GM18951 (cell line): Measurements from ENCODE around the gene NAV2.
"Not testable (repeated sequence)": the region's sequence is repeated elsewhere in the genome, so short reads cannot be mapped to it uniquely, and the experiment has no call there.

Experiments
- POLR2A ChIP-seq: IDR thresholded peaks from 4 replicates; pipeline ENCODE4 v1.6.1; 2011; ENCODE audit warnings: mild to moderate bottlenecking; ENCODE audit not compliant: insufficient read length, insufficient read depth; ENCODE audit errors: extremely low read depth
- in situ Hi-C: fragments of 300-500 bp; cut with MboI; formaldehyde crosslinking; loops from one replicate; pipeline ENCODE4 v1.12.0; 2022; ENCODE audit warnings: low sequenced_read_pairs, mixed read lengths, inconsistent platforms; ENCODE audit not compliant: unreplicated experiment

The NAV2 gene

DNA sequence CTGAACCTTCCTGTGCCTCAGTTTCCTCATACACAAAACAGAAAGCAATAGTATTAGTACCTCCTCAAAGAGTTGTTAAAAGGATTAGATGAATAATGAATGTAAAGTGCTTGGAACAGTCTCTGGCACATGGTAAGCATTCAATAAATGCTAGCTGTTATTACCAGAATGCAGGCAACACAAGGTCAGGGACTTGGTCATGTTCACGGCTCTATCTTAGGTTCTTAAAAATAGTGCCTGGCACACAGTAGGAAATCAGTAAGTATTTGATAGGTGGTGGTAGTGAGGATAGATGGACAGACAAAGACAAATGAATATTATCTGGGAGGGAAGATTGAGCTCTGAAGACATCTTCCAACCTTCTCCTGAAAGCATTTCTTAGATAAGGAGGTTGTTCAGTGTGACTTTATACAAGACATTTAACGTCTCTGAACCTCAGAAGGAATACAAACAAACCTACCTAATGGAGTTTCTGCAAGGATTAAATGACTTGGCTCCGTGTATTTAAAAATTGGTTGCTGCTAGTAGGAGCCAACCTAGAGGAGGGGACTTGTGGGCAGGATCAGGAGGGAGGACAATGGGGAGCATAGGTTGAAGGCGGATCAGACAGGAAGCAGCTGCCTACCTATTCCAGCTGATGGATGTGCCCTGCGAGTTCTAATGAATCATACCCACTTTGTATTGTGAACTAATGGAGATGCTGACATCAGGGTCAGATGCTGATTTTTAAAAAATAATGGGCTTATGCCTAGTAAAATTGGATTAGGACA lies 353.6 kb downstream of the NAV2 start:
- TF ChIP-seq POLR2A = no peak
- in situ Hi-C loops = no loop called here

DNA sequence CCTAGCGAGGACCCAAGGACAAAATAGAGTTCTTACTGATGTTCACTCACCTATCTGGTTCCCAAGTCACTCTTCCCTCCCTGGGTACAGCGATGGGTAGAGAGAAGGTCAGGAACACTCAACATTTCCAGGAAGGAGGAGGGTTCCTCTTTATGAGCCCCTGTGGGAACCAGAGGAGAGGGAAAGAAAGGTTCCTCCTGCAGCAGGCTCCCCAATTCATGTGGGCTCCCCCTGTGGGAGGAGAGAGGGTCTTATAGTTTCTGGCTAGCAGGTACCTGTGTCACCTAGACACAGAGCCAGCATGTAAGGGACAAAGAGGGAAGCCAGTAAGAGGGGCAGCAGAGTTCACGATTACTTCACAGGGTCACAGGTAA lies 354.1 kb downstream of the NAV2 start:
- in situ Hi-C loops = no loop called here
- TF ChIP-seq POLR2A = no peak

DNA sequence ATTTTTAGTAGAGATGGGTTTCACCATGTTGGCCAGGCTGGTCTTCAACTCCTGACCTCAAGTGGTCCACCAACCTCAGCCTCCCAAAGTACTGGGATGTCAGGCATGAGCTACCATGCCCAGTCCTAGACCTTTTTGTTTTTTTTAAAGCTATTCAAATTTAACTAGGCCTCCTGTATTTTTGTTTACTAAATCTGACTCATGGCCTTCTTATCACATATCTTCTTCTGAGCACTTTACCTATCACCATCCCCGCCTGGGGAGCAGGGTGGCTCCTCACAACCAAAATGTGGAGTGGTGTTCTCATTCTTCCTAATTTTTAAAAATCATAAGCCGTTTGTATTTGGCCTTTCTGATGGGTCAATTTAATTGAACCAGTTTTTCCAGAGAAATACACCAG lies 355.0 kb downstream of the NAV2 start:
- in situ Hi-C loops = no loop called here
- TF ChIP-seq POLR2A = no peak

DNA sequence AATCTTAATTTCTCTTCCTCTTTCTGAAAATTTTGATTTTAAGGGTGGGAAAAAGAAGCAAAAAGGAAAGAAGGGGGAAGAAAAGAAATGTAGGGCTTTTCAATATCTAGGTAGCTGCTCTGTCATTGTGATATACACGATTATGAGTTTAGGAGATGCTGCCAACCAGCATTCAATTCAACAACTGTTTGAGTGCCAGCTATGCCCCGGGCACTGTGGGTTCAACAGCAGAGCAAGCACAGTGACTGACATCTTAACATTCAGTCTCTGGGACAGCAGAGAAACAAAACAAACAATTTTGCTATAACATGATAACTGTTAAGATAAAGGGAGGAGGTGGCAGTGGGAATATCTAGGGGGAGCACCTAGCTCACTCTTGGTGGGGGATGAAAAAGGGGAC lies 356.1 kb downstream of the NAV2 start:
- in situ Hi-C loops = no loop called here
- no peak for TF ChIP-seq POLR2A

DNA sequence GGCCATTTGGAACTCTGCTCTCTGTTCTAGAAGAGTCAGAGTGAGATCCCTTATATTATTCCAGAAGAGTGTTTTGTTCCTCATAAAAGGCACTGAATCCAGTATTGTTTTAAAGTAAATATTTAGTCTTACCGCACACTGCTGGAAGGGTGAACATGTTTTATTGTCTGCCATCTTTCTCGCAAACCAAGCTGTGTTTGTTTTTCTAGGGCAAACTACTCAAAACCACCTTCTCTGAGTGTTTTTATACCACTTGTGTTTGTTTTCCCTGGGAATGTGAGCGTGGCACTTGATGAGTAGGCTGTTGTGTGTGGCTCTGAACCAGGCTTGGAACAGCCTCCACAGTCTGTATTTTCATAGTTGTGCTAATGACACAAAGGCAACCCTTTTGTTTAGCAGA lies 357.8 kb downstream of the NAV2 start:
- in situ Hi-C loops = no loop called here
- no peak for TF ChIP-seq POLR2A

DNA sequence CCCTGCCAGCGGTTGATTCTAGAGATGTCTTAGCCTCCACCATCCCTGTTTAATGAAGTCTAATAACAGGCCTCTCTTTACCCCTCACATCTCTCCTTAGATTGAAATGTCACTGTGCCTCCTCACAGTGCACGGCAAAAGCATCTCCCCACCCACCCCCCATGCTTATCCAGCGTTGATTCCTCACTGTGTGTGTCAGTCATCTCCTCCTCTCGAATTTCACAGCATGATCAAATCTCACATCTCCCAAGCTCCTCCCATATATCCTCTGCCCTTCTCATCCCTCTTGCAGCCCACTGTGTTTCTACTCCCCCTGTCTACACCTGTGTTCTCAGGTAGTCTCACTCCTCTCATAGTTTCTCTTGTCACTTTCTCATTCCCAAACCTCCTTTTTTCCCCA lies 363.0 kb downstream of the NAV2 start:
- no peak for TF ChIP-seq POLR2A
- in situ Hi-C loops = no loop called here

DNA sequence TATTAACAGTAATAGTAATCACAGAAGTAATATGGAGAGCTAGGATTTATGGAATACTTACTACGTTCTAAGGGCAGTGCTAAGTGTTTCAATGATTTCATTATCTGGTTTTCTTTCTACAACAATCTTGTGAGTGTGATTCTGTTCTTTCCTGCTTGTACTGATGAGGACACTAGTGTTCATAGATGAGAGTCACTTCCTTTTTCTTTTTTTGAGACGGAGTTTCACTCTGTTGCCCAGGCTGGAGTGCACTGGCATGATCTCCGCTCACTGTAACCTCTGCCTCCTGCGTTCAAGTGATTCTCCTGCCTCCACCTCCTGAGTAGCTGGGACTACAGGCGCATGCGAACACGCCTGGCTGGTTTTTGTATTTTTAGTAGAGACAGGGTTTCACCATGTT lies 366.2 kb downstream of the NAV2 start:
- in situ Hi-C loops = no loop called here
- no peak for TF ChIP-seq POLR2A

DNA sequence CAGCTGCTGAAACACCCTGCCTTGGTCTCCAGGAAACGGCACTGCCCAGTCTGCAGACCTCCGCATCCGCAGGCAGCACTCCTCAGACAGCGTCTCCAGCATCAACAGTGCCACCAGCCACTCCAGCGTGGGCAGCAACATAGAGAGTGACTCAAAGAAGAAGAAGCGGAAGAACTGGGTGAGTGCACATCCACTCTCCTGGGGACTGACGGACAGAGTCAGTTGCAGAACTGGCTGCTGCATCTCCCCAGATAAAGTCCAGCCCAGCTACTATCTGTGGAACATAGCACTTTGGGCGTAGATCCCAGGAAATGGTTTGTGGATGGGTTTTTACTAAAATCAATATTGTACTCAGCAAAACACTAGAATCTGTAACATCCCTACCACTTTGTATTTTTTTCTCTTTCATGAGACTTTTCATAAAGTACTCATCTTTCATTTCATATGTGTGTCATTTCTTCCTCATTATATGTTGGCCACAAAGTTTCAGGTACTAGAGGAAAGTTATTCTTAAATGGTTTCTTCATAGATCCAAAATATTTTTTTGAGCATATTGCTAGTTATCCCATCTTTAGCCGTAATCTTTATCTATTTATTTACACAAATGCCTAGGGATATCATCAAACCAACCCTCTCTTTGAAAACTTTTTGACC lies 367.5 kb downstream of the NAV2 start:
- in situ Hi-C loops = no loop called here
- no peak for TF ChIP-seq POLR2A

DNA sequence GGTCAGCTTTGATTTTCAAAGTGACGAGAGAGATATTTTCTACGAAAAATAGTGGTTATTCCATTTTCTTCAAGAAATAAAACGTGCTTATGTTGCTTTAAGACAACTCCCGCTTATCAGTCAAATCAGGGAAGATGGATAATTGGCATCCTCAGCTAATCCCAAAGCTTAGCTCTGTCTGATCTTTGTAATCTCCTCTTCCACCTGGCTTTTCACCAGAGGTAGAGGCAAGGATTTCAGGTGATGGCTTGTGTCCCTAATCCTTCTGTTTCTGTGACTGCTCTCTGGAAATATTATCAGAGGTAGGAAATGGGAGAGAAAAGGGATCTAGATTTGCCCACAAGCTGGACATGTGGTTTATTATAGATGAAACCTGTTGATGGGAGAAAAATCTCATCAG lies 368.7 kb downstream of the NAV2 start:
- in situ Hi-C loops = no loop called here
- TF ChIP-seq POLR2A = no peak

DNA sequence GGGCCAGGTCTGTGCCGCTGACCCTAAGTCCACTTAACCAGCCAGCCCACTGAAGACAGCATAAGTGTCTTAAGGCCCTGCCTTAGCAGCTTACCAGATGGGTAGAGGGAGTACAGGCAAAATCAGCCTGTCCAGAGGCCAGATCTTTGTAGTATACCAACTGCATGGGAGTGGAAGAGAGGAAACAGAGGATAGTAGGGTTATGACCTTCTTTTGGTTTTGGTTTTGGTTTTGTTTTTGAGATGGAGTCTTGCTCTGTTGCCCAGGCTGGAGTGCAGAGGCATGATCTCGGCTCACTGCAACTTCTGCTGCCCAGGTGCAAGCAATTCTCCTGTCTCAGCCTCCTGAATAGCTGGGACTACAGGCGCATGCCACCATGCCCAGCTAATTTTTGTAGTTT lies 371.2 kb downstream of the NAV2 start:
- in situ Hi-C loops = not testable (repeated sequence)

DNA sequence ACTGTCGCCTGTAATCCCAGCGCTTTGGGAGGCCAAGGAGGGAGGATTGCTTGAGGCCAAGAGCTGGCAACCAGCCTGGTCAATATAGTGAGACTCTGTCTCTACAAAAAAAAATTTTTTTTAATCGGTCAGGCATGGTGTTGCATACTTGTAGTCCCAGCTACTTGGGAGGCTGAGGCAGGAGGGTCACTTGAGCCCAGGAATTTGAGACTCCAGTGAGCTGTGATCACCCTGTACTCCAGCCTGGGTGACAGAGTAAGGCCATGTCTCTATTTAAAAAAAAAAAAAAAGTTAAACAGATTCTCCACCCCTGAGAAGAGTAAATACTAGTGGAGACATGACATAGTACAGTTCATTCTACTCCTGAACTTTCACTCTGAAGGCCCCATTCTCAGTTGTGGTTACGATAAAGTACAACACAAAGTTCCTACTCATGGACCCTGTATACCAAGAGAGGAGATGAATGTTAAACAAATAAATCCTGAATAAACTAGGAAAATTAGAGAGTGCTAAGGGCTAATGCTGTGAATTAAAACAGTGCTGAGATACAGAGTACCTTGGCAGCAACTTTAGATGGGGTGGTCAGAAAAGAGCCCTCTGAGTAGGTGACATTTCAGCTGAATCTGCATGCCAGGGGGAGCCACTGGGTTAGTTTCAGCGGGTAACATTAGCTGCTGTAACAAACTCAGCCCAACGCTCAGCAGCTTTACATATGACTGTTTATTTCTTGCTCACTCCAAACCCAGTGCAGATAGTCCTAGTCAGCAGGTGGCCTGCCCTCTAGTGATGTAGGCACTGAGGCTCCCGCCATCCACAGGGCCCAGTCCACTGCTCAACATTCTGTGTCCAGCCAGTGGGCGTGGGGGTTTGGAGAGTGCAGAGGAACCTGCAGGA lies 372.5 kb downstream of the NAV2 start:
- in situ Hi-C loops = no loop called here
- TF ChIP-seq POLR2A = no peak

DNA sequence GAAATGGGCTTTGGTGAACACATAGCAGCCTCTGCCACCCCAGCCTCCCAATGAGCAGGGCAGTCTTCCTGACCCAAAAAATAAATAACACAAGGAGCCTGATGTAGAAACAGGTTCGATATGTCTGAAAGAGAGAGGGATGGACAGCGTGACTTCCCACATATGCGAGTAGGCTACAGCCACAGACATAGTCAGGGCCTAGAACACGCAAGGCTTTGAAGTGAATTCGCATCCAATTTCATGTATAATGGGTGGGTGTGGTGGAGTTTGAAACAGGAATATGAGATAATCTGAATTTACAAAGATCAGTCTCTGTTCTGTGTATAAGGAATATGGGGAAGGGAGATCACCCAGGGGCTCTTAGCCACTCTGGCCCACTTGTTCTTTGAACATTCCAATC lies 373.3 kb downstream of the NAV2 start:
- TF ChIP-seq POLR2A = no peak
- in situ Hi-C loops = no loop called here

DNA sequence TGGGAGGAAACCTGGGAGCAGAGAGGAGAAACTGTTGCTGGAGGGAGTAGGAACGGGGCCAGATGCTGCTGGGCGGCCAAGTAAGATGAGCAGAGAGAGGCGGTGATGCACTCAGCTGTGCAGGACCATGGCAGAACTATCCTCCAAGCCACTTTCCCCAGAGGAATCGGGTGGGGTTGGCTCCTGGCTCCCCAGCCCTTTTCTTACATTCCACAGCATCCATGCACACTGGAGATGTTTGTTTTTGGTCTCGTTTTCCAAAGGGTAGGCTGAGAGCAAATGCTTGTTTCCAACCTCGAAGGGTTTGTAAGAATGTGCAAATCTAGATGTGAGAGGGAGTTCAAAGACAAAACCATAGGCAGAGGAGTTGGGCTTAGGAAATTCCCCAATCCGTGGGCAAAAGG lies 374.5 kb downstream of the NAV2 start:
- TF ChIP-seq POLR2A = no peak
- in situ Hi-C loops = no loop called here
